B cell (primary cell): ENCODE results near the gene RAB4A. TPM values are rescaled to one million over a fixed set of nuclear protein-coding genes. Genes with fewer than 3 reads are reported as not detected.

ENCODE experiments used
- ATAC-seq: fragments of 200-7000 bp; cut with Tn5 transposase; one replicate; pipeline ENCODE4 v1.10.0; 2021; ENCODE audit warnings: low read depth, mild to moderate bottlenecking, moderate number of reproducible peaks, moderate library complexity
- CTCF ChIA-PET: fragments of 350-600 bp; sonication (Branson Sonifier 250); formaldehyde crosslinking; loops from one replicate; lab custom pipeline; 2021; ENCODE audit warnings: antibody characterized with exemption, inconsistent platforms; lab: Charles Lee
- POLR2A ChIA-PET: fragments of 350-600 bp; sonication (Branson Sonifier 250); formaldehyde crosslinking; loops from one replicate; lab custom pipeline; 2021; ENCODE audit warnings: antibody characterized with exemption; lab: Charles Lee
- DNase-seq: peaks from one replicate; pipeline ENCODE4 v3.0.0; 2013
- H2AFZ ChIP-seq: 2 replicates; pipeline ENCODE4 v1.6.1; 2012; ENCODE audit warnings: mild to moderate bottlenecking, low read depth, low read length; ENCODE audit not compliant: insufficient read depth, poor library complexity, severe bottlenecking
- H3K27ac ChIP-seq, 2 donors: 1 replicate in 1 of 2; 2 replicates in 1 of 2; pipeline ENCODE4 v1.5.1; 2012 to 2013; ENCODE audit warnings: low read length in 2 of 2, mild to moderate bottlenecking in 2 of 2, moderate library complexity in 1 of 2
- H3K27me3 ChIP-seq, 4 experiments: fragments of 200-600 bp in 1 of 4; sonication (generic) in 1 of 4; replicated peaks in 1 of 4; 1 replicate in 2 of 4; 2 replicates in 2 of 4; pipeline versions ENCODE4 v1.6.1 to v1.7.0; 2013 to 2016; ENCODE audit warnings: low read length in 3 of 4, mild to moderate bottlenecking in 2 of 4, mixed read lengths in 1 of 4, moderate library complexity in 1 of 4; ENCODE audit not compliant: insufficient read depth in 4 of 4, control insufficient read depth in 3 of 4; ENCODE audit errors: control extremely low read depth in 1 of 4
- H3K36me3 ChIP-seq, 2 experiments: replicated peaks in 1 of 2; 1 replicate in 1 of 2; 2 replicates in 1 of 2; pipeline versions ENCODE4 v1.6.1 to v1.7.1; 2013; ENCODE audit warnings: low read length in 1 of 2; ENCODE audit not compliant: insufficient read depth in 2 of 2, control insufficient read depth in 1 of 2; ENCODE audit errors: control extremely low read depth in 1 of 2, extremely low read depth in 1 of 2
- H3K4me1 ChIP-seq, 2 donors: fragments of 200-600 bp in 1 of 2; sonication (generic) in 1 of 2; 1 replicate in 1 of 2; 2 replicates in 1 of 2; pipeline versions ENCODE4 v1.5.1 to v1.6.1; 2013 to 2017; ENCODE audit warnings: low read length in 2 of 2; ENCODE audit not compliant: control insufficient read depth in 2 of 2, insufficient read depth in 2 of 2
- H3K4me2 ChIP-seq: replicated peaks from 2 replicates; pipeline ENCODE3; 2012; ENCODE audit warnings: mild to moderate bottlenecking, low read depth, low read length; ENCODE audit not compliant: poor library complexity, severe bottlenecking
- H3K4me3 ChIP-seq, 5 experiments: fragments of 200-600 bp in 1 of 5; sonication (generic) in 1 of 5; 1 replicate in 3 of 5; 2 replicates in 2 of 5; pipeline versions ENCODE4 v1.5.1 to v1.7.0; 2011 to 2016; ENCODE audit warnings: low read length in 4 of 5, mild to moderate bottlenecking in 4 of 5, low read depth in 2 of 5, control low read depth in 1 of 5, moderate library complexity in 1 of 5; ENCODE audit not compliant: insufficient read depth in 1 of 5; ENCODE audit errors: control extremely low read depth in 1 of 5, extremely low read depth in 1 of 5
- H3K79me2 ChIP-seq: fragments of 200-600 bp; sonication (generic); one replicate; pipeline ENCODE4 v1.6.0; 2016; ENCODE audit warnings: low read length; ENCODE audit not compliant: control insufficient read depth, insufficient read depth
- H3K9ac ChIP-seq: fragments of 200-600 bp; sonication (generic); 2 replicates; pipeline ENCODE4 v1.6.1; 2017; ENCODE audit warnings: mild to moderate bottlenecking, low read length, moderate library complexity
- H3K9me3 ChIP-seq, 3 donors: one replicate each; pipeline versions ENCODE4 v1.6.1 to v1.7.1; 2013; ENCODE audit warnings: low read length in 2 of 3; ENCODE audit not compliant: control insufficient read depth in 2 of 3, insufficient read depth in 1 of 3; ENCODE audit errors: control extremely low read depth in 1 of 3
- H4K20me1 ChIP-seq: 2 replicates; pipeline ENCODE4 v1.6.0; 2012; ENCODE audit warnings: mild to moderate bottlenecking, low read length; ENCODE audit not compliant: insufficient read depth, control insufficient read depth, poor library complexity, severe bottlenecking
- H3K27ac Mint-ChIP-seq: one replicate; pipeline ENCODE4 v1.8.0; 2021; ENCODE audit warnings: mixed read lengths
- H3K27me3 Mint-ChIP-seq: one replicate; pipeline ENCODE4 v1.8.0; 2021; ENCODE audit warnings: mixed read lengths
- H3K4me1 Mint-ChIP-seq: one replicate; pipeline ENCODE4 v1.8.0; 2021; ENCODE audit warnings: mixed read lengths
- H3K4me3 Mint-ChIP-seq: one replicate; pipeline ENCODE4 v1.8.0; 2021; ENCODE audit warnings: mixed read lengths
- H3K9me3 Mint-ChIP-seq: one replicate; pipeline ENCODE4 v1.8.0; 2022; ENCODE audit warnings: mixed read lengths; ENCODE audit not compliant: insufficient read depth
- CTCF ChIP-seq: fragments of 200-600 bp; IDR thresholded peaks from one replicate; pipeline ENCODE4 v1.8.0; 2022; ENCODE audit warnings: antibody characterized with exemption, mild to moderate bottlenecking
- EZH2 ChIP-seq: IDR thresholded peaks from 2 replicates; pipeline ENCODE4 v1.6.1; 2012; ENCODE audit warnings: borderline replicate concordance, low read depth, mild to moderate bottlenecking, moderate library complexity, low read length; ENCODE audit not compliant: insufficient read depth, poor library complexity, severe bottlenecking
- WGBS: methylation state at CpG from one replicate; pipeline ENCODE4 v1.1.5; 2013; ENCODE audit warnings: missing lambda C conversion rate; ENCODE audit not compliant: insufficient coverage; 5-methylcytosine and 5-hydroxymethylcytosine counted together
- intact Hi-C: fragments of 100-400 bp; cut with micrococcal nuclease; formaldehyde crosslinking; loops from one replicate; pipeline ENCODE4 v1.10.0; 2022
- polyA plus RNA-seq: library from polyadenylated mRNA; depleted of rRNA; stranded (reverse); fragments of >200 nt; gene quantifications from 2 replicates; pipeline ENCODE4 v1.2.3, GENCODE V29; 2012
- total RNA-seq, 2 donors: library from RNA; stranded (reverse); fragments of 120-200 nt in 1 of 2; gene quantifications; 1 replicate in 1 of 2; 2 replicates in 1 of 2; pipeline versions ENCODE4 v1.2.3 to v1.2.4, GENCODE V29; 2013 to 2022

The RAB4A gene
- total and polyA plus RNA-seq, 2 donors (not counting 1 experiment from before 2014, with no cell fraction given) = 14.7 to 49.7 TPM

GRCh38 chr1:229266832-229267500, 3.9 kb upstream of the RAB4A start:
- ATAC-seq = no peak
- Mint-ChIP-seq H3K4me1 (peaks cover 5% of the 10 kb centered on the region), H3K4me3 (no peak overlapping the region), H3K9me3 (peaks cover 3% of the 10 kb centered on the region), H3K27ac (no peak overlapping the region), H3K27me3 (no peaks in the 10 kb centered on the region)
- TF ChIP-seq CTCF = no peak
- no peak for TF ChIP-seq EZH2
- H3K36me3 ChIP-seq = no peaks in the 10 kb centered on the region
- H3K9ac ChIP-seq = no peak overlapping the region
- H2AFZ ChIP-seq = no peak overlapping the region
- no peak for DNase-seq
- no peak overlapping the region for H3K4me3 ChIP-seq
- WGBS = no CpG with 5 or more reads among the region's 2 CpGs
- no peaks in the 10 kb centered on the region for H3K27me3 ChIP-seq
- peaks cover 4 to 10% of the 10 kb centered on the region in 2 donors for H3K4me1 ChIP-seq
- no peaks in the 10 kb centered on the region for H3K79me2 ChIP-seq
- H3K9me3 ChIP-seq = peaks cover 2 to 12% (median 2%) of the 10 kb centered on the region in 3 donors
- intact Hi-C loops = loop anchor here (5.0 kb wide), 1 partner anchor 800 kb away; the partner anchor contains the start of gene GALNT2
- H3K27ac ChIP-seq = no peak overlapping the region
- peaks cover 3% of the 10 kb centered on the region for H4K20me1 ChIP-seq
- no peak overlapping the region for H3K4me2 ChIP-seq
- ChIA-PET CTCF (interaction anchor here (1.7 to 3.6 kb wide), 2 partner anchors 9 to 215 kb away, joined by 8 to 15 read pairs; no protein-coding TSS in a partner anchor), POLR2A (no interaction called here)

GRCh38 chr1:229268505-229268904, 2.4 kb upstream of the RAB4A start:
- H3K4me3 Mint-ChIP-seq = no peak overlapping the region
- Histone ChIP-seq H3K79me2 (peaks cover 12% of the 10 kb centered on the region), H3K9me3 (peaks cover 2 to 12% (median 2%) of the 10 kb centered on the region in 3 donors), H3K27ac (no peak overlapping the region), H3K4me3 (no peak overlapping the region), H4K20me1 (peaks cover 18% of the 10 kb centered on the region), H3K4me2 (no peak overlapping the region), H3K27me3 (no peaks in the 10 kb centered on the region), H3K4me1 (peaks cover 16 to 22% of the 10 kb centered on the region in 2 donors), H3K9ac (no peak overlapping the region), H2AFZ (no peak overlapping the region), H3K36me3 (no peaks in the 10 kb centered on the region)
- ChIA-PET CTCF (interaction anchor here (1.7 to 3.6 kb wide), 3 partner anchors 10 to 213 kb away, joined by 8 to 15 read pairs (median 12); no protein-coding TSS in a partner anchor), POLR2A (no interaction called here)
- peaks cover 19% of the 10 kb centered on the region for H3K4me1 Mint-ChIP-seq
- H3K27me3 Mint-ChIP-seq = no peaks in the 10 kb centered on the region
- H3K27ac Mint-ChIP-seq = no peak overlapping the region
- WGBS = 75% methylated on average over 2 of the region's 2 CpGs
- DNase-seq (no peak), ATAC-seq (no peak)
- peaks cover 3% of the 10 kb centered on the region for H3K9me3 Mint-ChIP-seq
- intact Hi-C loops = loop anchor here (5.0 kb wide), 1 partner anchor 799 kb away; the partner anchor contains the start of gene GALNT2
- TF ChIP-seq EZH2 (no peak), CTCF (no peak)
